Testis (tissue), 3 donors: ENCODE results near the gene NOX3. TPM values are rescaled to one million over a fixed set of nuclear protein-coding genes. Genes with fewer than 3 reads are reported as not detected.

Experiments
- DNase-seq: peaks from one replicate; pipeline ENCODE4 v3.0.0-alpha.2; 2019
- H3K27ac ChIP-seq, 2 donors: fragments of 200-600 bp; sonication (generic); one replicate each; pipeline ENCODE4 v1.5.1; 2019
- H3K27me3 ChIP-seq: fragments of 200-600 bp; sonication (generic); one replicate; pipeline ENCODE4 v1.5.1; 2019
- H3K36me3 ChIP-seq: fragments of 200-600 bp; sonication (generic); one replicate; pipeline ENCODE4 v1.5.1; 2017; ENCODE audit warnings: low read depth; ENCODE audit errors: missing control alignments
- H3K4me1 ChIP-seq: fragments of 200-600 bp; sonication (generic); one replicate; pipeline ENCODE4 v1.5.1; 2019
- H3K4me3 ChIP-seq, 2 donors: fragments of 200-600 bp; sonication (generic); one replicate each; pipeline ENCODE4 v1.5.1; 2017 to 2019
- H3K9me3 ChIP-seq: fragments of 200-600 bp; sonication (generic); one replicate; pipeline ENCODE4 v1.5.1; 2017
- POLR2A ChIP-seq: fragments of 450-650 bp; IDR thresholded peaks from one replicate; pipeline ENCODE4 v1.6.1; 2017; ENCODE audit warnings: antibody characterized with exemption, mild to moderate bottlenecking, moderate library complexity
- WGBS, 2 donors: methylation state at CpG; one replicate each; pipeline ENCODE4 v1.1.5; 2018; 5-methylcytosine and 5-hydroxymethylcytosine counted together
- intact Hi-C: fragments of 100-400 bp; cut with DNase I; formaldehyde crosslinking; loops from one replicate; pipeline ENCODE4 v1.15.1; 2023; ENCODE audit warnings: low total_unique reads
- polyA plus RNA-seq: library from polyadenylated mRNA; stranded (reverse); fragments of 350-450 nt; fragmentation: Illumina TruSeq; extraction: RNeasy Lipid Tissue Mini Kit (QIAGEN cat#74804); gene quantifications from one replicate; pipeline ENCODE4 v1.2.3, GENCODE V29; 2014; ENCODE audit warnings: low read depth, low replicate concordance; ENCODE audit not compliant: insufficient read depth
- total RNA-seq, 2 donors: library from RNA; depleted of rRNA; stranded (reverse); fragments of >200 nt; gene quantifications; one replicate each; pipeline ENCODE4 v1.2.3, GENCODE V29; 2016
- TF ChIP-seq, protein P1 (sequence below), 3 experiments: fragments of 450-650 bp in 2 of 3; fragments of 200-600 bp in 1 of 3; sonication (generic) in 1 of 3; IDR thresholded peaks; one replicate each; pipeline ENCODE4 v1.5.1; 2016 to 2019; ENCODE audit warnings: antibody characterized with exemption in 3 of 3, mild to moderate bottlenecking in 2 of 3, moderate library complexity in 1 of 3

The NOX3 gene
- total and polyA plus RNA-seq, 3 donors from 2014 or later: not detected

DNA sequence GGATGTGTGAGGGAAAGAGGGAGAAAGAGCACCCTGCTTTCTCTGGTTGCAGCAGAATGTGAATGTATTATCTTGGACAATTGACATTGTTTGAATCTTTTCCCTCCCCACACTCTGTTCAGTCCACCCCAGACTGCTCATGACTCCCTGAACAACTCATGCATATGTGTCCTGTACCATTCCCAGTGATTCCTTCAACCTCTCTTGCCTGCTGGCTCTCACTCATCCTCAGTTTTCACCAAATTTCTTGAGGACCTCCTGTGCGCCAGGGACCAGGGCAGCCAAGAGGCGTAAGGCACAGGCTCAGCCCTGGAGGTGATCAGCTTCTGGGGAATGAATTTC lies 5.4 kb downstream of the NOX3 start:
- DNase-seq: no peak
- no peaks in the 10 kb centered on the region for H3K36me3 ChIP-seq
- no peak for TF ChIP-seq POLR2A
- TF ChIP-seq, protein P1, sequence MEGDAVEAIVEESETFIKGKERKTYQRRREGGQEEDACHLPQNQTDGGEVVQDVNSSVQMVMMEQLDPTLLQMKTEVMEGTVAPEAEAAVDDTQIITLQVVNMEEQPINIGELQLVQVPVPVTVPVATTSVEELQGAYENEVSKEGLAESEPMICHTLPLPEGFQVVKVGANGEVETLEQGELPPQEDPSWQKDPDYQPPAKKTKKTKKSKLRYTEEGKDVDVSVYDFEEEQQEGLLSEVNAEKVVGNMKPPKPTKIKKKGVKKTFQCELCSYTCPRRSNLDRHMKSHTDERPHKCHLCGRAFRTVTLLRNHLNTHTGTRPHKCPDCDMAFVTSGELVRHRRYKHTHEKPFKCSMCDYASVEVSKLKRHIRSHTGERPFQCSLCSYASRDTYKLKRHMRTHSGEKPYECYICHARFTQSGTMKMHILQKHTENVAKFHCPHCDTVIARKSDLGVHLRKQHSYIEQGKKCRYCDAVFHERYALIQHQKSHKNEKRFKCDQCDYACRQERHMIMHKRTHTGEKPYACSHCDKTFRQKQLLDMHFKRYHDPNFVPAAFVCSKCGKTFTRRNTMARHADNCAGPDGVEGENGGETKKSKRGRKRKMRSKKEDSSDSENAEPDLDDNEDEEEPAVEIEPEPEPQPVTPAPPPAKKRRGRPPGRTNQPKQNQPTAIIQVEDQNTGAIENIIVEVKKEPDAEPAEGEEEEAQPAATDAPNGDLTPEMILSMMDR (IDR thresholded peaks at IDR 0.05): no peak
- intact Hi-C loops: no loop called here
- H3K4me3 ChIP-seq: no peak overlapping the region
- peaks cover 18% of the 10 kb centered on the region for H3K4me1 ChIP-seq
- peak overlapping the region in 1 of 2 donors; percentile 13 for H3K27ac ChIP-seq
- no peaks in the 10 kb centered on the region for H3K9me3 ChIP-seq
- H3K27me3 ChIP-seq: no peaks in the 10 kb centered on the region
- 95 to 97% methylated on average over 2 of the region's 2 CpGs for WGBS, 2 donors

DNA sequence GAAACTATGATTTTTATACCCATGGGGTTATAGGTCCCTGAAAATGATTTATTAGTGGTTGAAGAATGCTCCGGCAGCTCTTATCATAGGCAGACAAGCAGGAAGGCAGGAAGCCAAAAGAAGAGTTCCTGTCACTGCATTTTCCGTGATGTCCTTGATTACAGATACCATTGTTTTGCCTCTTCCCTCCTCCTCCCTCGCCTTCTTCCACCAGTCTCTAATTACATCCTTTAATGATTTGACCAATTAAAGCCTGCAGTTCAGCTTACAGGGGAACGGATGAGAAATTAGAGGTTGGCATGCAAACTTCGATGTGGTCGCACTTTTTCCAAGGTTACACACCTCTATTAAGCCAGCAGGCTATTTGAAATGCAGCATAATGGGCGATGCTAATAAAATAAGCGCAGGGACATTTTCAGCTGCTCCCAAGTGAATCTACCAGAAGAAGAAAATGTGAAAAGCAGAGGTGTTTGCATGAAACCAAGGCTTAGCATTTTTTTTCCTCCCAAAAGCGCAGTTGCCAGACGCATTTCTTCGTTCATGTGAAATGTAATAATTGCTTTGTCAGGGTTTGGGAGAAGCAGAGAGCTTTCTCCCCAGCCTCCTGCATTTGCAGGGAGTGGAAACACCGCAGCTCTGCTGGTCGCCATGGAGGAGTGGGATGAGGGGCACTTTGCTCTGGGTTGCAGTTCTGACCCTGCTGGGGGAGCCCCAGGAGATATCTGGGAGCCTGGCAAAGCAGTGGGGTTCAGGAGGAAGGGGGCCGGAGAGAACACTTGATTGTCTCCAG lies 6.0 kb downstream of the NOX3 start:
- intact Hi-C loops: no loop called here
- Histone ChIP-seq H3K9me3 (no peaks in the 10 kb centered on the region), H3K36me3 (no peaks in the 10 kb centered on the region), H3K27me3 (no peaks in the 10 kb centered on the region), H3K27ac (peak overlapping the region; percentile 13 to 17), H3K4me3 (no peak overlapping the region), H3K4me1 (peaks cover 18% of the 10 kb centered on the region)
- DNase-seq: peak; percentile 58
- TF ChIP-seq, protein P1 (IDR thresholded peaks at IDR 0.05): no peak
- WGBS, 2 donors: 29 to 34% methylated on average over 14 of the region's 14 CpGs

DNA sequence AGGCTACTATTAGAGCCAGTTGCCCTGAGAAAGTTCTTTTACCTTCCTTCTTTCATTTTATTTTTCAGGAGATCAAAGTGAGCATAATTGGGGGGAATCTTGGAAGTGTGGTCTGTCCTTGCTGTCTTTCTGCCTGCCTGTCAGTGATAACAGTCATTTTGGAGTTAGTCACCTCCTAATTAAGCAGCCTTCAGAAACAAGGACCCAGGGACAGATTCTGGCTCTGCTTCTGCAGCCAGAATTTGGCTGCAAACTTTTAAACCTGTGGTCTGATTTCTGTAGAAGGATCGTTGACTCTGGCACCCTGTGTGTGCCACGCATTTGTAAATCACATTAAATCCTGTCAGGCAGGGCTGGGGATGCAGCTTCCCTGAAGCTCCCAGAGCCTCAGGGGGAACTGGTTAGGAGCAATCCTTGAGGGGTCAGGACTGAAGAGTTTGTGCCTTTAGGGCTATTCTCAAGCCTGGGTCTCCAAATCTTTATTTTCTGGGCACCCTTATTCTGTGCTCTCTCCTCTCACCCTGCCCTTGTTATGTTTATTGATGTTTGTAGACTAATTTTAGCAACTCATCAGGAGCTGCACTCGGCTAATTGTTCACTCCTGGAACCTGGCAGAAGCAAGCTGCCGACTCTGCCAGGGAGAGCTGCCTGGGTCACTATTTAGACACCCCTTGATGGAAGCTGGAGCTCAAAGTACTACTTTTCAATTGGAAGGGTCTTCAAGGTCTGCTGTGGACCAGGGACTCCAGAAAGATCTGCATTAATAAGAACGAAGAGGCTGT lies 6.8 kb downstream of the NOX3 start:
- no peak for DNase-seq
- no peaks in the 10 kb centered on the region for H3K36me3 ChIP-seq
- no peak for TF ChIP-seq POLR2A
- TF ChIP-seq, protein P1 (IDR thresholded peaks at IDR 0.05): no peak
- intact Hi-C loops: no loop called here
- peaks cover 18% of the 10 kb centered on the region for H3K4me1 ChIP-seq
- H3K27ac ChIP-seq: no peak overlapping the region
- no peaks in the 10 kb centered on the region for H3K27me3 ChIP-seq
- 29 to 42% methylated on average over 5 of the region's 5 CpGs for WGBS, 2 donors
- H3K4me3 ChIP-seq: no peak overlapping the region
- H3K9me3 ChIP-seq: no peaks in the 10 kb centered on the region

DNA sequence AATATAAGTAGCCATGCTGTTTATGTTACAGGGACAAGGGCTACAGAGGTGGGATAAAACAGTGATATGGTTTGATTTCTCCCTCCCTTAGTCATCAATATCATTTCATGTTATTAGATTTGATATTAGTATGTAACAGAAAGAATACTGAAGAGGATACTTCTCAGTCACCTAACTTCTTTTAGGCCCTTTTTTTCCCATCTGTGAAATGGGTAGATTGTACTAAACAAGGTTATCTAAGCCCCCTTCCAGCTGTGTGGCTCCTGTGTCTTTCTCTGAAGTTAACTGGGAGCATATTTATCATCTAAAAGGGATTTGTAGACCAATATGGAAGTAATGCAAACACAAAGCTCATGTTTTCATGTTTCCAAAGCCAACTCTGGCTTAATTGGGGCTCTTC lies 7.7 kb downstream of the NOX3 start:
- Histone ChIP-seq H3K4me1 (peaks cover 18% of the 10 kb centered on the region), H3K9me3 (no peaks in the 10 kb centered on the region), H3K27me3 (no peaks in the 10 kb centered on the region), H3K27ac (no peak overlapping the region), H3K36me3 (no peaks in the 10 kb centered on the region), H3K4me3 (no peak overlapping the region)
- DNase-seq: no peak
- TF ChIP-seq, protein P1 (IDR thresholded peaks at IDR 0.05): no peak
- intact Hi-C loops: no loop called here
